GM18951 (cell line): ENCODE results near the gene ERCC6L.
"Not testable (repeated sequence)": the region's sequence is repeated elsewhere in the genome, so short reads cannot be mapped to it uniquely, and the experiment has no call there.

ENCODE experiments used
- POLR2A ChIP-seq: IDR thresholded peaks from 4 replicates; pipeline ENCODE4 v1.6.1; 2011; ENCODE audit warnings: mild to moderate bottlenecking; ENCODE audit not compliant: insufficient read length, insufficient read depth; ENCODE audit errors: extremely low read depth
- in situ Hi-C: fragments of 300-500 bp; cut with MboI; formaldehyde crosslinking; loops from one replicate; pipeline ENCODE4 v1.12.0; 2022; ENCODE audit warnings: low sequenced_read_pairs, mixed read lengths, inconsistent platforms; ENCODE audit not compliant: unreplicated experiment

Gene ERCC6L

DNA sequence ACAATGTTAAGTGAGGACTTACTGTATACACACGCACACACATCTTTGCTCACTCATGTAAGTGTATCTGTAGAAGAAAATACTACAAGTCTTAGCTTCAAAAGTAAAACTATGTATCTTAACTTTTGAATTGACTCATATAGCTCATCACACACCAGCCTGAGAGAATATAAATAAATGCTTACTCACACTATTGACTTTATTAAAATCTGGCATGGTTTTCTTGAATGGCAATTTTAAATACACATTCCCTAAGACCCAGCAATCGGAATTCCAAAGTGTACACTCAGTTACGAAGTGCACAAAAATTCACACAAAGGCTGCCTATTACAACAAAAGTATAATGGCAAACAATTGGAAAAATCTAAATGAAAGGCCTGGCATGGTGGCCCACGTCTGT lies 2.0 kb downstream of the ERCC6L start:
- no peak for TF ChIP-seq POLR2A
- in situ Hi-C loops = no loop called here

GRCh38 chrX:72230290-72230689 lies 8.5 kb downstream of the ERCC6L start:
- no peak for TF ChIP-seq POLR2A
- in situ Hi-C loops = no loop called here

DNA sequence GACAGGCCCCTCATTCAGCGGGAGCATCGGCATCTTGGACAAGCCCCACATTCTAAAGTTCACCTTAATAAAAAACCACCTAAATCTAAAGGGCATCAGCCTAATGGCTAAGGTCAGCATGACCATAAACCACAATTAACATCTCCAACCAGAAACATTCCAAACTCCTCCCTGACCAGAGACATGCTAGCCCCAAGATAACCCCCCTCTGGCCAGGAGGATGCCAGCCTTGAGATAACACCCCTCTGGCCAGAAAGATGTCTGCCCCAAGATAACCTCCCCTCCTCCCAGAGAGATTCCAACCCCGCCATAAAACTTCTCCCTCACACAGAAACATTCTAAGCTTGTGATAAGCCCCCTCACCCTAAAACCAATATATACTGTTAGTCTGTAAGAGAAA lies 18.5 kb downstream of the ERCC6L start:
- in situ Hi-C loops = not testable (repeated sequence)

DNA sequence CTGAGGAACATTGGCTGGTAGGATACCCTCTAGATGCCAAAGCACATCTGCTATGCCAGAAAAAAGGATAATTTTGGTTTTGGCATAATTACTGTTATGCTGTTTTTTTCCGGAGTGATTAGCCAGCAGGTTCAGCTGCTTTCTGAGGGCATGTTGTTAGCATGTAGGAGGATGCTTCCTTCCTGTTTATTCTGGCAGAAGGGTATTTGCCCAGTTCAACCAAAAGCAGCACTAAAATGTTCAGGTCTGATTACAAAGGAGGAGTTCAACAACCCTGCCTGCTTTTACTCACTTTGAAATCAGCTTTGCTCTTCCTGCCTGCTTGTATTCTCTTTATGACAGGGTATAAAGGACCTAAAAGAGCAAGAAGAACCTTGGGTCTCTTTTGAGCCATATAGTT lies 21.9 kb downstream of the ERCC6L start:
- in situ Hi-C loops = no loop called here
- no peak for TF ChIP-seq POLR2A

- in situ Hi-C loops = no loop called here
- no peak for TF ChIP-seq POLR2A
These were observed 30.6 kb downstream of the ERCC6L start for GRCh38 chrX:72208126-72208800.

DNA sequence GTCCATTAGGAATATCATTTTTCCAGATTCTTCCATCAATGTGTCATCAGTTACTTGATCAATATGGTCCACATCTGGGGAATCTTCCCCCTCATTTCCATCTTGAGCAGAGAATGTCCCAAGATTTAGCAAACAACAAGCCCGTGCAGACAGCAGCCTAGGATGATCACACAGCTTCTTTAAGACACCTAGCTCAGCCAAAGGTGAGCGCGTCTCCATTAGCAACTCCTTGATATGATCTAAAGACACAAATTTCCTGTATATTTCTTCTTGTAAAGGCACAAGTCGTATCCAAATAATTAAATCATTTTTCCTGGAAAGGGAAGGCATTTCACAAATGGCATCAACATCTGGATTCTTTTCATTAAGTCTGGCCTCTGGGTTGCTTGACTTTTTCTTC lies 31.5 kb downstream of the ERCC6L start:
- no peak for TF ChIP-seq POLR2A
- in situ Hi-C loops = no loop called here

GRCh38 chrX:72205706-72206105 lies 33.1 kb downstream of the ERCC6L start:
- in situ Hi-C loops = no loop called here
- TF ChIP-seq POLR2A = no peak

DNA sequence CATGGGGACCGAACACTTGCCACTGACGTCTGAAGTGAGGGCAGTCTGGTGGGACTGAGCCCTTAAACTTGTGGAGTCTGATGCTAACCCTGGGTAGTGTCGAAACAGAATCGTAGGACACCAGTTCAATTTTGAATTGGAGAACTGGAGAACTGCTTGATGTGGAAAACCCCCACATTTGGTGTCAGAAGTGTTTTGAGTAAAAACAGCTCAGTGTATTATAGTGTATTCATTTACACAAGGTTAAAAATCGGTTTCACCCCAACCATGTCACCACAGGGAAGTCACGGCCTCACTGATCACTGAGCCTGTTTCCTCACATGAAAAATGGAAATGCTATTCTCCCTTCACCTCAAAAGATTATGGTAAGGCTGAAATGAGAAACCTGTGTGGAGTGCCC lies 35.4 kb downstream of the ERCC6L start:
- no peak for TF ChIP-seq POLR2A
- in situ Hi-C loops = no loop called here

GRCh38 chrX:72202792-72203401 lies 35.9 kb downstream of the ERCC6L start:
- in situ Hi-C loops = no loop called here
- TF ChIP-seq POLR2A = no peak

DNA sequence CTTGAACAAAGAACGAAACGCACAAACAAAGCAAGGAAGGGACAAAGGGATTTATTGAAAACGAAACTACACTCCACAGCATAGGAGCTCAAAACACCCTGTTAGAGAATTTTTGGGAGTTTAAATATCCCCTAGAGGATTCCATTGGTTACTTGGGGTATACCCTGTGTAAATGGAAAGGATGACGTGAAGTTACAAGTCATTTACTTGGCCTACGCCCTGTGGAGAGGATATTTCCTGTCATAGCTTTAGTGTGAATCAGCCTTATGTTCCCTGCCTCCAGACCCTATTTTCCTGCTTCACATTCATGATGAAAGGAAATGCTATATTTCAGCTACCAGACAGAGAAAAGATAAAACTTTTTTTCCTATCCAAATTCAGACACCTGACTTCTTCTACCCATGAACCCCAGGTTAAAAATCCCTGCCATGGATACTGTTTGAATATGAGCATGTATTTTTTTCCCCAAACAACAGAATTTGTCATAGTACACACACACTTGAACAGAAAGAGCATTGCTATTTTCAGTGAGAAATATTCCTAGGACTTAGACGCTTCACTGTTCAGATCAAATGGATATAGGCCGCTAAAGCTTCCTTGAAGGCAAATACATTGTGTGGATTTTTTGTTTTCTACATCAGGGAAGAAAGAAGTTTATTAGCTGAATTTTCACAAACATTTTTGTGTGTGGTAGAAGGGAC lies 36.8 kb downstream of the ERCC6L start:
- in situ Hi-C loops = no loop called here
- TF ChIP-seq POLR2A = no peak

DNA sequence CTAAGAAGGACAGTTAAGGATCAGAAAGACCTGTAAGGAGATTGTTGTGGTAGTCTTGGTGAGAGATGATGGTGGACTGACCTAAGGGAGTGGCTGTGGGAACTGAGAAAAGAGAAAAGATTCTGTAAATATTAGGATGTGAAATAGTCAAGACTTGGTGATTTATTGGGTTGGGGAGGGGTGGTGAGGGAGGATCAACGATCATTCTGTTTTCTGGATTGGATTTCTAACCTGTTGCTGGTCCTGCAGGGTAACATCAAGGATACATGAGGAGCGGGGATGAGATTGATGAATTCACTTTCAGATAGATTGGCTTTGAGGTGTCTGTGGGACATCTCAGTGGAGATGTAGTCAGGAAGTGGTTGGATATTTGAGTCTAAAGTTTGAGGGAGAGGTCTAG lies 55.9 kb downstream of the ERCC6L start:
- in situ Hi-C loops = no loop called here
- TF ChIP-seq POLR2A = no peak

DNA sequence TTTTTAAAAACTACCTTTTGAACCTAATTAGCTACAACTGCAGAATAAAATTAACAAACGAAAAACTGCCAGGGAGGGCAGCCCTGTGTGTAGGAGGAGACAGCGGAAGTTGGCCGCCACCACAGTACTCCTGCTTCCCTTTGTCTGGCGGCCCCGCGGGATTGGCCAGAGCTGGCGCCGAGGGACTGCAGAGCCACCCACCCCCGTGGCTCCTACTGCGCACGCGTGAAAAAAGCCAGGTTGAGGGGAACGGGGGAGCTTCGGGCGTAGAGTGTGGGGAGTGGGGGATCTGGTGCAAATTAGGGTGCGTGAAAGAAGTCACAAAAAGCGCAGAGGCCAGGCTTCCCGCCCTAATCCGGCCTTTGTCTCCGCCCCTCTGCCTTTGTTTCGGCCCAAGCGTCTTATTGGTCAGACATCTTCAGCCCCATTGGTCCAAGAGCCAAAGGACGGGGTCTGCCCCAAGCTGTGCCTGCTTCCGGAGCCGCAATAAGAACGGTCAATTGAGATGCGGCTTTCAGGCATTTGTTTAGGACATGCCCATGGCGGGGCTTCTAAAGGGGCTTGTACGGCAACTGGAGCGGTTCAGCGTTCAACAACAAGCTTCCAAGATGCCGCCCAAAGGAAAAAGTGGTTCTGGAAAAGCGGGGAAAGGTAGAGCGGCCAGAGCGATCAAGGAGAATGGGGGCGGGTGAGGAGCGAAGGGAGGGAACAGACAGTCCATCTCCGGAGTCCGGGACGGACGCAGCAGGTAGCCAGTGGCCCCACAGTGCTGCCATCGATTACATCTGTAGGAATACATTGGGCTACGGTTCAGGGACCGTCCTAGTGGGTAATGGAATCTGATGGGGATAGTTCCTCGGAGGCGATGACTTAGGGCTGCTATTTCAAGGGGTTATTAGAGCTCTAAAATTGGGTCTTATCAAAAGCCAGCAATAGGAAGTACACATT lies 57.4 kb downstream of the ERCC6L start, which contains the start of gene PIN4:
Gene PIN4, plus strand, starts transcription at position 580 of the 948 bp plus-strand sequence. Its CDS starts 29 bp downstream, at position 609.
- TF ChIP-seq POLR2A = peak; percentile 61
- in situ Hi-C loops = no loop called here

DNA sequence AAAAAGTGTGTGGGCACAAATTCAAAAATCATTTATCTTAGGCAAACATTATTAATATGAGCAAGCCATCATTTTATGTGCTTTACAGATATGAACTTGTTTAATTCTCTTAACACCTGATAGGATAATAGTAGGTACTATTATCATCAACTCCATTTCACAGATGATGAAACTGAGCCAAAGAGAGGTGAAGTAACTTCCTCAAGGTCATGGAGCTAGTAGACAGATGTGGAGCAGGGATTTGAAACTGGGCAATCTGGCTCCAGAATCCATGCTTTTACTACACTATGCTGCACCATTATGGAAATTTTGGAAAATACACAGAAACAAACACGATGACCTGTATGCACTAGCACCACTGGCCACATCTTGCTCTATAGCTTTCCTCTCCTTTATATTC lies 58.3 kb downstream of the ERCC6L start:
- no peak for TF ChIP-seq POLR2A
- in situ Hi-C loops = no loop called here
